Measurements from ENCODE around the gene MPL.

Gene MPL

DNA sequence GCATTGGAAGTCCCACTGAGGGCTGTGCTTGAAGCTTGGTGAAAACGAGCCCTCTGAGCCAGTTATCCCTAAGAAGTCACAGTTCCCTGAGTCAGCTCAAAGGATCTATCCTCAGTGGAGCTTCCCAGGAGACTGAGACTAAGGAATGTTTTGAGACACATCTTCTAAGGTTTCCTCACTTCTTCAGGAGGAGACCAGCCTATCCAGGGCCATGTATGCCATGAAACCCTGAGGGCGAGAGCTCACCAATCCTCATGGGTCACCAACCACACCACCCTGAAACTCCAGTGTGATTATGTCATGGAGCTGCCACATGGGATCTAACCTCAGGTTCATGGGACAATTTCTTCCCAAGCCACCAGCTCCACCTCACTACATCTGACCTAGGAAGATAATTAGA is 44.4 kb upstream of the MPL start:
- Histone ChIP-seq H3K36me3 (no peaks in the 10 kb centered on the region), H3K27me3 (ENCODE audit: insufficient read depth, low read depth, severe bottlenecking) (no peaks in the 10 kb centered on the region), H3K27ac (no peak overlapping the region), H3K4me3 (ENCODE audit: low read depth, low read length) (no peak overlapping the region), H3K9me3 (ENCODE audit: severe bottlenecking) (no peaks in the 10 kb centered on the region)
- no peak for DNase-seq
- TF ChIP-seq, protein P1, sequence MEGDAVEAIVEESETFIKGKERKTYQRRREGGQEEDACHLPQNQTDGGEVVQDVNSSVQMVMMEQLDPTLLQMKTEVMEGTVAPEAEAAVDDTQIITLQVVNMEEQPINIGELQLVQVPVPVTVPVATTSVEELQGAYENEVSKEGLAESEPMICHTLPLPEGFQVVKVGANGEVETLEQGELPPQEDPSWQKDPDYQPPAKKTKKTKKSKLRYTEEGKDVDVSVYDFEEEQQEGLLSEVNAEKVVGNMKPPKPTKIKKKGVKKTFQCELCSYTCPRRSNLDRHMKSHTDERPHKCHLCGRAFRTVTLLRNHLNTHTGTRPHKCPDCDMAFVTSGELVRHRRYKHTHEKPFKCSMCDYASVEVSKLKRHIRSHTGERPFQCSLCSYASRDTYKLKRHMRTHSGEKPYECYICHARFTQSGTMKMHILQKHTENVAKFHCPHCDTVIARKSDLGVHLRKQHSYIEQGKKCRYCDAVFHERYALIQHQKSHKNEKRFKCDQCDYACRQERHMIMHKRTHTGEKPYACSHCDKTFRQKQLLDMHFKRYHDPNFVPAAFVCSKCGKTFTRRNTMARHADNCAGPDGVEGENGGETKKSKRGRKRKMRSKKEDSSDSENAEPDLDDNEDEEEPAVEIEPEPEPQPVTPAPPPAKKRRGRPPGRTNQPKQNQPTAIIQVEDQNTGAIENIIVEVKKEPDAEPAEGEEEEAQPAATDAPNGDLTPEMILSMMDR (IDR thresholded peaks at IDR 0.05; ENCODE audit: low read depth, low read length), result no peak

DNA sequence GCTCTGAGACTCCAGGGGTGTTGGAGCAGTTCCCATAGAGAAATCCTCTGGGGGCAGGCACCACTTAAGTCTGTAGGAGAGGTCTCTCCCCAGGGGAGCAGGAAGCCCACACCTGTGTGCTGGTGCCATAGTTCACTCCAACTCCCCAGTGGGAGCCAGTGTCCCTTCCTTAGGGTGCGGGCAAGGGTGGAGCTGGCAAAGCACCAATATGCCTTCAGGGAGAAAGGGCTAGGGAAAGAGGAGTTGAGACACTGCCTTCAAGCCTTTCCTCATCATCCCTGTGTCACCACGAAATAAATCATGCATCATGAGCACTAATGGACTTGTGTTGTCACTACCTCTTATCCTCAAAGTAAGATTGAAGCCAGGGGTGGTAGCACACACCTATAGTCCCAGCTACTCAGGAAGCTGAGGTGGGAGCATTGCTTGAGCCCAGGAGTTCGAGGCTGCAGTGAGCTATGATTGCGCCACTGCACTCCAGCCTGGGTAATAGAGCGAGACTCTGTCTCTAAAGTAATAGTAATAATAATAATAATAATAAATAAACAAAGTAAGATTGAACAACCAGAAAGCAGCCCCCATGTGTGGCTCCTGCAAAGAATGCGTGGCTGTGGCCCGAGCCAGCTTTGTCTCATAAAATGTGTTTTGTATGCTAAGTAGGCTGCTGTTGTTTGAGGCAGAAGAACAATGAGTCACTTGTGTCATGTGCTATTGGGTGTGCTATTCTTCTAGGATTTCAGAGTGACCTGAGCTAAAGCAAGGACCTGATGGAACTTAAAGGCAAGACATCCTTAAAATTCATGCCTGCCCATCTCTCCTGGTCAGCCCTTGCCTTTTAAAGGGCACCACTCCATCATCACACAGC is 43.5 kb upstream of the MPL start:
- Histone ChIP-seq H3K4me3 (ENCODE audit: low read depth, low read length) (no peak overlapping the region), H3K27ac (no peak overlapping the region), H3K36me3 (no peaks in the 10 kb centered on the region), H3K9me3 (ENCODE audit: severe bottlenecking) (no peaks in the 10 kb centered on the region), H3K27me3 (ENCODE audit: insufficient read depth, low read depth, severe bottlenecking) (no peaks in the 10 kb centered on the region)
- no peak for DNase-seq
- TF ChIP-seq, protein P1 (IDR thresholded peaks at IDR 0.05; ENCODE audit: low read depth, low read length), result no peak

DNA sequence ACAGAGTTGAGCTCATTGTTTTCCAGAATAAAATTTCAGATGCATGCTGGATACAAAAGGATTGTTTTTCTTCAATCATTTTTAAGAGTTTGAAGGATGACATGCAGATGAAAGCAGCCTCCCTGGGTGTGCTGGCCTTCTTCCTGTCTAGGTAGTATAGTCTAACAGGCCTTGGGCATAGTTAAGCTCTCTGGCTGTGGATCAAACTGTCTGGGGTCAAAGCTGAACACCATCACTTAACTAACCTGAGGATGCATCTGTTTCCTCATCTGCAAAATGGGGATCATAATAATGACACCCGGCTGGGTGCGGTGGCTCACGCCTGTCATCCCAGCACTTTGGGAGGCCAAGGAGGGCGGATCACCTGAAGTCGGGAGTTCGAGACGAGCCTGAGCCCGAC is 42.9 kb upstream of the MPL start:
- Histone ChIP-seq H3K27ac (no peak overlapping the region), H3K4me3 (ENCODE audit: low read depth, low read length) (no peak overlapping the region), H3K27me3 (ENCODE audit: insufficient read depth, low read depth, severe bottlenecking) (no peaks in the 10 kb centered on the region), H3K9me3 (ENCODE audit: severe bottlenecking) (no peaks in the 10 kb centered on the region), H3K36me3 (no peaks in the 10 kb centered on the region)
- TF ChIP-seq, protein P1 (IDR thresholded peaks at IDR 0.05; ENCODE audit: low read depth, low read length), result no peak
- DNase-seq, result no peak

DNA sequence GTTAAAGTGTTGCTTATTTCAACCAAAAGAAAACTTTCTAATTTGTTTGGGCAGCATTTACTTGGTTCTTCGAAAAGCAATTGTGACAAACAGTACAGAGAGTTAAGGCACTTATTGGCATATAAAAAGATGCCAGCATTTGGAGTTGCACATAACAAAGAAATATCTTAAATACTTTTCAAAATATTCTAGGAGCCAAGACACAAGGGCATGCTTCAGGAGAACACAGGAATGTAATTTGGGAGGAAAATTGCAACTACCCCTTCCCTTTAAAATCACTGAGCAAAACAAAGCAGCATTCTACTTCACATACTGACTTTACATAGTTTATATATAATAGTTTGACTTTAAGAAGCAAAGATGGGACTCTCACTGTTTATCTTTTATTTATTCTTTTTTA is 41.4 kb upstream of the MPL start:
- Histone ChIP-seq H3K9me3 (ENCODE audit: severe bottlenecking) (no peaks in the 10 kb centered on the region), H3K4me3 (ENCODE audit: low read depth, low read length) (no peak overlapping the region), H3K27ac (no peak overlapping the region), H3K27me3 (ENCODE audit: insufficient read depth, low read depth, severe bottlenecking) (no peaks in the 10 kb centered on the region), H3K36me3 (no peaks in the 10 kb centered on the region)
- TF ChIP-seq, protein P1 (IDR thresholded peaks at IDR 0.05; ENCODE audit: low read depth, low read length), result no peak
- DNase-seq, result no peak

DNA sequence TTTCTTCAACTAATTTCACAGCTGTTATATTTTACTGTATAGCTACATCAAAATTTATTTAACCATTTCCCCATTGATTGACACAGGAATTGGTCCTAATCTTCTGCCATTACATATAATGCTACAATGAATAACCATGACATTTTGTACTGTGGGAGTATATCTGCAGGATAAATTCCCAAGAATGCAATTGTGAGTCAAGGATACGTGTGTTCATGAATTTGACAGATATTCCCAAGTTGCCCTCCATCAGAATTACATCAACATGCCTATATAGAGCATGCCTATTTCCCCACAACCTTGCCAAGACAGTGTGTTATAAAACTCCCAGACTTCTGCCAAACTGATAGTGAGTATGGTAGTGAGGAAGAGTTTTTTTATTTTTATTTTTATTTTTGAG is 39.6 kb upstream of the MPL start:
- Histone ChIP-seq H3K27me3 (ENCODE audit: insufficient read depth, low read depth, severe bottlenecking) (no peaks in the 10 kb centered on the region), H3K27ac (no peak overlapping the region), H3K36me3 (no peaks in the 10 kb centered on the region), H3K9me3 (ENCODE audit: severe bottlenecking) (no peaks in the 10 kb centered on the region), H3K4me3 (ENCODE audit: low read depth, low read length) (no peak overlapping the region)
- TF ChIP-seq, protein P1 (IDR thresholded peaks at IDR 0.05; ENCODE audit: low read depth, low read length), result no peak
- DNase-seq, result no peak

DNA sequence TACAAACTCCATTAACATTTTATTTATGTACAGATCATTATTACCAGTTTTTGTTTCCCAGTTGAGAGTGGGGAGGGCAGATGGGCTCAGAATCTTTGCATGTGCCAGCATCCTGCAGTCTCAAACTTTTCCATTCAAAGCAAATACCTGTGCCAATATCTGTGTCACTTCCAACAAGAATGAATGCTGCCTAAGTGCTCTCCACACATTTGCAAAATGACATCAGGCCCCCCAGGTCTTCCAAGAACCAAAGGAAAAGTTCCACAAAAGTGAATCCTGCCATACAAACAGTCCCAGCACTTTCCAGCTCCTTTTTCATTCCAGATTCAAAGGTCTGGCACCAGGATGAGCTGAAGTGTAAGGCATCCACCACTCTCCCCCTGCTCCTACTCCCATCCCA is 38.5 kb upstream of the MPL start:
- no peak overlapping the region for H3K4me3 ChIP-seq (ENCODE audit: low read depth, low read length)
- no peak for DNase-seq
- H3K36me3 ChIP-seq, result no peaks in the 10 kb centered on the region
- no peak overlapping the region for H3K27ac ChIP-seq
- no peaks in the 10 kb centered on the region for H3K9me3 ChIP-seq (ENCODE audit: severe bottlenecking)
- TF ChIP-seq, protein P1 (IDR thresholded peaks at IDR 0.05; ENCODE audit: low read depth, low read length), result no peak
- H3K27me3 ChIP-seq (ENCODE audit: insufficient read depth, low read depth, severe bottlenecking), result no peaks in the 10 kb centered on the region

All from WERI-Rb-1 (cell line).